Measurements from ENCODE around the gene PROM2.

DNA sequence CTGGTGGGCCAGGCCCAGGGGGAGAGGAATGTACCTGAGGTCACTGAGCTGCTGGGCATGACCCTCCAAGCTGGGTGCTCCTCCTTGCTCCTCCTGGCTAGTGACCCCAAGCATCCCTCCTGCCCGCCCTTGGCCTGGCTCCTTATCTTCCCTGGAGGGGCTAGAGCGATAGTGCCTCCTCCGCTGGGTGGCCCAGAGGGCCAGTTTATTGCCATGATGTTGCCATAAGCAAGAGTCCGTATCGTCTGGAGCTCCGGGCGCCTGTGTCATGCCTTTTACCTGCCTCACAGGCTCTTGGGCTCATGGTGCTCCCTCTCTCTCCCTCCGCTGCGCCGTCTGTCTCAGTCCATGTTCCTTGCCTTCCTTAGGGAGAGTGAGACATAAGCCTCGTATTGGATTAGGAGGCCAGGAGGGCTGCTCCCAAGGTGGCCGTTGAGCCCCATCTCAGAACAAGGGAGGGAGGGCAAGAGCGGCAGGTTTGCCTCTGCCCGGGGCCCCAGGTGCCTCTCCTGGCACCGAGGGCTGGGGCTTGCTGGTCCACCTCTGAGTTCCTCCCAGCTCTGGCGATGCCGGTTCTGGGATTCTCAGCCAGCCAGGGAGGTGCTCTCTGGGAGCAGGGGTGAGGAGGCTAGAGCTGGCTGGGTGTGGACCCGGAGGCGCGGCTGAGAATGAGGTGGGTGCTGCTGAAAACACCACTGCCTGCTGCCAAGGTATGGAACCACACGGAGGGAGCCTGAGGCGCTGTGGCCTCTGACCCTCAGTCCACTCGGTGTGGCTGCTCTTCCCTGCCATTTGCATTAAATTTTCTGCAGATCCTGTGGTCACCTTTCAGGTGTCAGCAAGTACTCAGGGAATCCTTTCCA lies 45.5 kb downstream of the PROM2 start:
- TF ChIP-seq POLR2AphosphoS5 (IDR thresholded peaks at IDR 0.05), result no peak
- TF ChIP-seq, protein P1, sequence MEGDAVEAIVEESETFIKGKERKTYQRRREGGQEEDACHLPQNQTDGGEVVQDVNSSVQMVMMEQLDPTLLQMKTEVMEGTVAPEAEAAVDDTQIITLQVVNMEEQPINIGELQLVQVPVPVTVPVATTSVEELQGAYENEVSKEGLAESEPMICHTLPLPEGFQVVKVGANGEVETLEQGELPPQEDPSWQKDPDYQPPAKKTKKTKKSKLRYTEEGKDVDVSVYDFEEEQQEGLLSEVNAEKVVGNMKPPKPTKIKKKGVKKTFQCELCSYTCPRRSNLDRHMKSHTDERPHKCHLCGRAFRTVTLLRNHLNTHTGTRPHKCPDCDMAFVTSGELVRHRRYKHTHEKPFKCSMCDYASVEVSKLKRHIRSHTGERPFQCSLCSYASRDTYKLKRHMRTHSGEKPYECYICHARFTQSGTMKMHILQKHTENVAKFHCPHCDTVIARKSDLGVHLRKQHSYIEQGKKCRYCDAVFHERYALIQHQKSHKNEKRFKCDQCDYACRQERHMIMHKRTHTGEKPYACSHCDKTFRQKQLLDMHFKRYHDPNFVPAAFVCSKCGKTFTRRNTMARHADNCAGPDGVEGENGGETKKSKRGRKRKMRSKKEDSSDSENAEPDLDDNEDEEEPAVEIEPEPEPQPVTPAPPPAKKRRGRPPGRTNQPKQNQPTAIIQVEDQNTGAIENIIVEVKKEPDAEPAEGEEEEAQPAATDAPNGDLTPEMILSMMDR (IDR thresholded peaks at IDR 0.05), result no peak
